ENCODE results near the gene JPH2.
"Not testable (repeated sequence)": the region's sequence is repeated elsewhere in the genome, so short reads cannot be mapped to it uniquely, and the experiment has no call there.

JPH2 gene

DNA sequence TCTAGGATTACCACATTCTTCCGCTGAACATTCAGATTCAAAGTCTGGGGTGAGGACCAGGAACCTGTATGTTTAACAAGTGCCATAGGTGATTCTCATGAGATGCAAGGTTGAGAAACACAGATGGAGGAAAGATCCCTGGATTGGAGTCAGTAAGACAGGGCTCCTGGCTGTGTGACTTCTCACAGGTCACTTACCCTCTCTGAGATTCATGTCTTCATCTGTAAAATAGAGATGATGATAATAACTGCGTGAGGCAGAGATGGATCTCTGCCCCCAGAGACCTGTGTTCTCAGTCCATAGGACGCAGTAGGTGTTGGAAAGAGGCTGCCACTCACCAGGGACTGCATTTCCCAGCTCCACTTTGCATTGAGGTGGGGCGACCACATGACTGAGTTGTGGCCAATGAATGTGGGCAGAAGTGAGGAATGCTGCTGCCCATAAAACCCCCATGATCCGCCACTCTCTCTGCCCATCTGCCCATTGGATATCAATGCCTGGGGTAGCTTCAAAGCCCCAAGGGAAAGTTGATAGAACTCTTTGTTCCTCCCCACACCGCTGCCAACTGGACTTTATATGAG is 46.5 kb upstream of the JPH2 start:
- no peaks in the 10 kb centered on the region for H3K79me2 ChIP-seq (ENCODE audit: insufficient read depth, low read length)
- no peak for TF ChIP-seq EZH2phosphoT487 (conservative IDR thresholded peaks at IDR 0.05; ENCODE audit: low read length)
- no peak overlapping the region for H3K27ac ChIP-seq (ENCODE audit: low read depth, low read length)
- H2AFZ ChIP-seq (ENCODE audit: low read depth, low read length, severe bottlenecking) = no peak overlapping the region
- H3K27me3 ChIP-seq (ENCODE audit: low read length) = no peaks in the 10 kb centered on the region
- H4K20me1 ChIP-seq (ENCODE audit: low read depth, low read length) = no peaks in the 10 kb centered on the region
- no peak overlapping the region for H3K9ac ChIP-seq (ENCODE audit: low read length)
- no peaks in the 10 kb centered on the region for H3F3A ChIP-seq (ENCODE audit: insufficient read depth)
- H3K4me2 ChIP-seq (ENCODE audit: low read depth, low read length, poor library complexity, severe bottlenecking) = no peak overlapping the region
- H3K4me3 ChIP-seq (ENCODE audit: insufficient read depth, low read length, poor library complexity, severe bottlenecking) = no peak overlapping the region
- no peaks in the 10 kb centered on the region for H3K9me3 ChIP-seq (ENCODE audit: insufficient read depth, low read length)
- H3K9me2 ChIP-seq (replicated peaks; ENCODE audit: insufficient read depth, low read length) = no peaks in the 10 kb centered on the region
- H3K36me3 ChIP-seq (ENCODE audit: low read length) = no peaks in the 10 kb centered on the region

DNA sequence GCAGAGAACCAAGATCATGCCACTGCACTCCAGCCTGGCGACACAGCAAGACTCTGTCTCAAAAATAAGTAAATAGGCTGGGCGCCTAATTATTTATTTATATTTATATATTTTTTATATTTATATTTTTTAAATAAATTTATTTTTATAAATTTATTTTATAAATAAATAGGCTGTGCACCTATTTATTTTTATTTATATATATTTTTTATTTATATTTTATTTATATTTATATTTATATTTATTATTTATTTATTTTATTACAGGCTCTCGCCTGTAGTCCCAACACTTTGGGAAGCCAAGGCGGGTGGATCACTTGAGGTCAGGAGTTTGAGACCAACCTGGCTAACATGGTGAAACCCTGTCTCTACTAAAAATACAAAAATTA is 45.5 kb upstream of the JPH2 start:
- H3K27me3 ChIP-seq (ENCODE audit: low read length); H3F3A ChIP-seq (ENCODE audit: insufficient read depth); H3K27ac ChIP-seq (ENCODE audit: low read depth, low read length); H3K4me3 ChIP-seq (ENCODE audit: insufficient read depth, low read length, poor library complexity, severe bottlenecking); H3K36me3 ChIP-seq (ENCODE audit: low read length); H3K9me3 ChIP-seq (ENCODE audit: insufficient read depth, low read length); H3K9ac ChIP-seq (ENCODE audit: low read length); H3K9me2 ChIP-seq (replicated peaks; ENCODE audit: insufficient read depth, low read length); H3K79me2 ChIP-seq (ENCODE audit: insufficient read depth, low read length); H2AFZ ChIP-seq (ENCODE audit: low read depth, low read length, severe bottlenecking); H3K4me2 ChIP-seq (ENCODE audit: low read depth, low read length, poor library complexity, severe bottlenecking); H4K20me1 ChIP-seq (ENCODE audit: low read depth, low read length): not testable (repeated sequence)

DNA sequence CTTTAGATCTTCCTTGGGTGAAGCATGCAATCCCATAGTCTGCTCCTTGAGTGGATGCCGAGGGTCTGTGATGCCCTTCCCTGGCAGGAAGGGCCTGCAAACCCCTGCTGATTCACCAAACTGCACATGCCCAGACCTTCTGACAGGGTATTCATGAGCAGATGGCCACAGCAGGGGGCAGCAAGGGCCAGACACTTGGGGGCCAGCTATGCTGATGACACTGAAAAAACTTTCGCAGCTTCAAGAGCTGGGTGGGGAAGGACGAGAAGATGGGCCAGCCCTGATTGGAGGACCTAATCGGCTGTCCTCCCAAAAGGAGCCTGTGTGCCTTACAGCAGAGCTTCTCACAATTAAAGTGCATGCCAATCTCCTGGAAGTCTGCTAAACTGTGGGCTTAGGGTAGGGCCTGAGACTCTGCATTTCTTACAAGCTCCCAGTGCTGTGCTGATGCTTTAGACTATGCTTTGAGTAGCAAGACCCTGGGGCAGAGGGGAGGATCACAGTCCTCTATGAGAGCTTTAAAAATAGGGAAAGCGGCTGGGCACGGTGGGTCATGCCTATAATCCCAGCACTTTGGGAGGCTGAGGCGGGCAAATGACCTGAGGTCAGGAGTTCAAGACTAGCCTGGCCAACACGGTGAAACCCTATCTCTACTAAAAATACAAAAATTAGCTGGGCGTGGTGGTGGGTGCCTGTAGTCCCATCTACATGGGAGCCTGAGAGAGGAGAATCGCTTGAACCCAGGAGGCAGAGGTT is 44.9 kb upstream of the JPH2 start:
- TF ChIP-seq EZH2phosphoT487 (conservative IDR thresholded peaks at IDR 0.05; ENCODE audit: low read length) = no peak
- no peaks in the 10 kb centered on the region for H3F3A ChIP-seq (ENCODE audit: insufficient read depth)
- no peaks in the 10 kb centered on the region for H3K27me3 ChIP-seq (ENCODE audit: low read length)
- H3K4me3 ChIP-seq (ENCODE audit: insufficient read depth, low read length, poor library complexity, severe bottlenecking) = no peak overlapping the region
- no peaks in the 10 kb centered on the region for H4K20me1 ChIP-seq (ENCODE audit: low read depth, low read length)
- H3K9ac ChIP-seq (ENCODE audit: low read length) = no peak overlapping the region
- no peaks in the 10 kb centered on the region for H3K79me2 ChIP-seq (ENCODE audit: insufficient read depth, low read length)
- H3K9me2 ChIP-seq (replicated peaks; ENCODE audit: insufficient read depth, low read length) = no peaks in the 10 kb centered on the region
- no peak overlapping the region for H2AFZ ChIP-seq (ENCODE audit: low read depth, low read length, severe bottlenecking)
- H3K36me3 ChIP-seq (ENCODE audit: low read length) = no peaks in the 10 kb centered on the region
- no peaks in the 10 kb centered on the region for H3K9me3 ChIP-seq (ENCODE audit: insufficient read depth, low read length)
- H3K27ac ChIP-seq (ENCODE audit: low read depth, low read length) = no peak overlapping the region
- no peak overlapping the region for H3K4me2 ChIP-seq (ENCODE audit: low read depth, low read length, poor library complexity, severe bottlenecking)

DNA sequence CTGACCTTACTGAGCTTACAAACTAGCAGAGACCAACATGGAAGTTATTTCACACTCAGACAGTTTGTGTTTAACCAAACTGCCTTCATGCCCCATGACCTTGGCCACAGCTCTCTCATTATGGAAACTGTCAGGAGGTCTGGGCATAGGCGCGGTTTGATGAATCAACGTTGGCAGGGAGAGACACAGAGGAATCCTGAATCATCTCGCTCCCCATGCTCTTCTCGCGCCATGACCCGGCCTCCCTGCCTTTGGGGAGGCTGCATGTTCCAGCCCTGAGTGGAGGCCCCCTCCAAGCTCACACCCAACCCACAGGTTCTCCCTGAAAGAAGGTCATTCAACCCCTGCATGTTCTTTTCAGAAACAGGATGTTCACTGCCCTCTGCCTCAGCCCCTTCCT is 44.2 kb upstream of the JPH2 start:
- no peaks in the 10 kb centered on the region for H3K36me3 ChIP-seq (ENCODE audit: low read length)
- H3K4me3 ChIP-seq (ENCODE audit: insufficient read depth, low read length, poor library complexity, severe bottlenecking) = no peak overlapping the region
- H3K9me3 ChIP-seq (ENCODE audit: insufficient read depth, low read length) = no peaks in the 10 kb centered on the region
- no peak overlapping the region for H3K4me2 ChIP-seq (ENCODE audit: low read depth, low read length, poor library complexity, severe bottlenecking)
- TF ChIP-seq, protein P1, sequence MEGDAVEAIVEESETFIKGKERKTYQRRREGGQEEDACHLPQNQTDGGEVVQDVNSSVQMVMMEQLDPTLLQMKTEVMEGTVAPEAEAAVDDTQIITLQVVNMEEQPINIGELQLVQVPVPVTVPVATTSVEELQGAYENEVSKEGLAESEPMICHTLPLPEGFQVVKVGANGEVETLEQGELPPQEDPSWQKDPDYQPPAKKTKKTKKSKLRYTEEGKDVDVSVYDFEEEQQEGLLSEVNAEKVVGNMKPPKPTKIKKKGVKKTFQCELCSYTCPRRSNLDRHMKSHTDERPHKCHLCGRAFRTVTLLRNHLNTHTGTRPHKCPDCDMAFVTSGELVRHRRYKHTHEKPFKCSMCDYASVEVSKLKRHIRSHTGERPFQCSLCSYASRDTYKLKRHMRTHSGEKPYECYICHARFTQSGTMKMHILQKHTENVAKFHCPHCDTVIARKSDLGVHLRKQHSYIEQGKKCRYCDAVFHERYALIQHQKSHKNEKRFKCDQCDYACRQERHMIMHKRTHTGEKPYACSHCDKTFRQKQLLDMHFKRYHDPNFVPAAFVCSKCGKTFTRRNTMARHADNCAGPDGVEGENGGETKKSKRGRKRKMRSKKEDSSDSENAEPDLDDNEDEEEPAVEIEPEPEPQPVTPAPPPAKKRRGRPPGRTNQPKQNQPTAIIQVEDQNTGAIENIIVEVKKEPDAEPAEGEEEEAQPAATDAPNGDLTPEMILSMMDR (IDR thresholded peaks at IDR 0.05; ENCODE audit: insufficient read depth, low read length, poor library complexity, severe bottlenecking) = no peak
- TF ChIP-seq EZH2phosphoT487 (conservative IDR thresholded peaks at IDR 0.05; ENCODE audit: low read length) = no peak
- no peak overlapping the region for H3K9ac ChIP-seq (ENCODE audit: low read length)
- no peak overlapping the region for H3K27ac ChIP-seq (ENCODE audit: low read depth, low read length)
- H3K27me3 ChIP-seq (ENCODE audit: low read length) = no peaks in the 10 kb centered on the region
- H3K79me2 ChIP-seq (ENCODE audit: insufficient read depth, low read length) = no peaks in the 10 kb centered on the region
- no peaks in the 10 kb centered on the region for H3F3A ChIP-seq (ENCODE audit: insufficient read depth)
- no peaks in the 10 kb centered on the region for H4K20me1 ChIP-seq (ENCODE audit: low read depth, low read length)
- no peak overlapping the region for H2AFZ ChIP-seq (ENCODE audit: low read depth, low read length, severe bottlenecking)
- H3K9me2 ChIP-seq (replicated peaks; ENCODE audit: insufficient read depth, low read length) = no peaks in the 10 kb centered on the region

Data from SU-DHL-6 (cell line).